ENCODE data around the gene NEU1.
"Not testable (repeated sequence)": the region's sequence is repeated elsewhere in the genome, so short reads cannot be mapped to it uniquely, and the experiment has no call there.

The NEU1 gene

DNA sequence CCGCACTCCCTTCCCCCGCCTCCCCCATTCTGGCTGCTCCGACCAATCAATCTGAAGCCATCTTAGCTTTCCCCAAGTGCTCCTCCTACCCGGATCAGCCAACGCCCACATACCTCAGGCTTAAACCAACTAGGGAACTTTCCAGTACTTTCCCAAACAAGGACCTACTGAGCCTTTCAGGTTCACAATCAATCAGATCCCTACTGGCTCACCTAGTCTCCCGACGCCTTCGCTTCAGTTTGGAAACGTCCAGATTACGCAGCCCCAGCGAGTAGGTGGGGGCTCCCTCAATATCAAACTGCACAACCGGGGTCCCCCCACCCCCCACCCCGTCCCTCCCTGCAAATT is 48.0 kb downstream of the NEU1 start:
- peak overlapping the region; percentile 66 to 74 for H3K4me3 ChIP-seq (replicated peaks in 1 of 2; ENCODE audit: low read depth in 2 of 2, low read length in 2 of 2)
- TF ChIP-seq, protein P1, sequence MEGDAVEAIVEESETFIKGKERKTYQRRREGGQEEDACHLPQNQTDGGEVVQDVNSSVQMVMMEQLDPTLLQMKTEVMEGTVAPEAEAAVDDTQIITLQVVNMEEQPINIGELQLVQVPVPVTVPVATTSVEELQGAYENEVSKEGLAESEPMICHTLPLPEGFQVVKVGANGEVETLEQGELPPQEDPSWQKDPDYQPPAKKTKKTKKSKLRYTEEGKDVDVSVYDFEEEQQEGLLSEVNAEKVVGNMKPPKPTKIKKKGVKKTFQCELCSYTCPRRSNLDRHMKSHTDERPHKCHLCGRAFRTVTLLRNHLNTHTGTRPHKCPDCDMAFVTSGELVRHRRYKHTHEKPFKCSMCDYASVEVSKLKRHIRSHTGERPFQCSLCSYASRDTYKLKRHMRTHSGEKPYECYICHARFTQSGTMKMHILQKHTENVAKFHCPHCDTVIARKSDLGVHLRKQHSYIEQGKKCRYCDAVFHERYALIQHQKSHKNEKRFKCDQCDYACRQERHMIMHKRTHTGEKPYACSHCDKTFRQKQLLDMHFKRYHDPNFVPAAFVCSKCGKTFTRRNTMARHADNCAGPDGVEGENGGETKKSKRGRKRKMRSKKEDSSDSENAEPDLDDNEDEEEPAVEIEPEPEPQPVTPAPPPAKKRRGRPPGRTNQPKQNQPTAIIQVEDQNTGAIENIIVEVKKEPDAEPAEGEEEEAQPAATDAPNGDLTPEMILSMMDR (IDR thresholded peaks at IDR 0.05; ENCODE audit: low read depth, low read length), result no peak
- peak; percentile 98 for DNase-seq (ENCODE audit: low read depth in 2 of 2)

DNA sequence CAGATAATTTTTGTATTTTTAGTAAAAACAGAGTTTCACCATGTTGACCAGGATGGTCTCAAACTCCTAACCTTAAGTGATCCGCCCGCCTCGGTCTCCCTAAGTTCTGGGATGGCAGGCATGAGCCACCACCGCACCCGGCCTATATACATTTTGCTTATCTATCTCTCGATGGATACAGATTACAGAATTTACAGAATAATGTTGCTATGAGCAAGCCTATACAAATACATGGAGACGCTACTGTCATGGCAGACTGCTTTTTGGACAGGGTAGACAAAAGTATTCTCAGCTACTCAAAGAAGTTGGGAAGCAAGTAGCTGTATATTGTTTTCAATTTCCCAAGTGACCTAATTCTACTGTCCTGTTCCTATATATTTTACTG is 49.2 kb downstream of the NEU1 start:
- no peak overlapping the region for H3K4me3 ChIP-seq (replicated peaks in 1 of 2; ENCODE audit: low read depth in 2 of 2, low read length in 2 of 2)
- TF ChIP-seq, protein P1 (IDR thresholded peaks at IDR 0.05; ENCODE audit: low read depth, low read length), result no peak
- no peak for DNase-seq (ENCODE audit: low read depth in 2 of 2)

DNA sequence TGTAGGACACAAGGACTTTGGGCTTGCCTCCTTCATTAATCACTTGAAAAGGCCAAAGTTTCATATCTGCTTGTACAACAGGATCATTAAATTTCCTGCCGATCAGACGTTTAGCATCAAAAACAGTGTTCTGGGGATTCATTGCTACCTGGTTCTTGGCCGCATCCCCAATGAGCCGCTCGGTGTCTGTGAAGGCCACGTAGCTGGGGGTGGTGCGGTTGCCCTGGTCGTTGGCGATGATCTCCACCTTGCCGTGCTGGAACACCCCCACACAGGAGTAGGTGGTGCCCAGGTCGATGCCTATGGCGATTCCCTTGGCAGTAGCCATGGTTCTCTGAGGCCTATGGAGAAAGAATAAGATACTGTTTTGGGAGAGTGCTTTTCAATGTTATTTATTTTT is 51.0 kb downstream of the NEU1 start:
- no peak for DNase-seq (ENCODE audit: low read depth in 2 of 2)
- TF ChIP-seq, protein P1 (IDR thresholded peaks at IDR 0.05; ENCODE audit: low read depth, low read length), result no peak

DNA sequence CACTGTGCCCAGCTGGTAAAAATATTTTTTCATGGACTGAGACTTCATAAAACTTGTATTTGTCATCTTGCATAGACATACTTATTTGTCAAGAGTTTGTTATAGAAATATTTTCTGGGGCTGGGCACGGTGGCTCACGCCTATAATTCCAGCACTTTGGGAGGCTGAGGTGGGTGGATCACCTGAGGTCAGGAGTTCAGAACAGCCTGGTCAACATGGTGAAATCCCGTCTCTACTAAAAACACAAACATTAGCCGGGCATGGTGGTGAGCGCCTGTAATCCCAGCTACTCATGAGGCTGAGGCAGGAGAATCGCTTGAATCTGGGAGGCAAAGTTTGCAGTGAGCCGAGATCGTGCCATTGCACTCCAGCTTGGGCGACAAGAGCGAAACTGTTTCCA is 54.0 kb downstream of the NEU1 start:
- not testable (repeated sequence) for DNase-seq (ENCODE audit: low read depth in 2 of 2); H3K4me3 ChIP-seq (replicated peaks in 1 of 2; ENCODE audit: low read depth in 2 of 2, low read length in 2 of 2)

More for the DNA sequence above, 51.0 kb downstream of the NEU1 start:
- no peak overlapping the region for H3K4me3 ChIP-seq (replicated peaks in 1 of 2; ENCODE audit: low read depth in 2 of 2, low read length in 2 of 2)
